Duodenal mucosa (tissue), 2 donors: Measurements from ENCODE around the gene SH3PXD2A.

ENCODE experiments used
- H3K27ac ChIP-seq: one replicate; pipeline ENCODE4 v1.7.0; 2013; ENCODE audit warnings: low read depth, low read length
- H3K27me3 ChIP-seq, 2 donors: one replicate each; pipeline ENCODE4 v1.7.0; 2013; ENCODE audit warnings: low read length in 2 of 2, control low read depth in 1 of 2; ENCODE audit not compliant: insufficient read depth in 2 of 2, control insufficient read depth in 1 of 2
- H3K36me3 ChIP-seq, 2 donors: one replicate each; pipeline ENCODE4 v1.7.0; 2013; ENCODE audit warnings: low read length in 2 of 2, control low read depth in 1 of 2; ENCODE audit not compliant: insufficient read depth in 2 of 2, control insufficient read depth in 1 of 2
- H3K4me1 ChIP-seq, 2 donors: one replicate each; pipeline ENCODE4 v1.7.0; 2013; ENCODE audit warnings: low read length in 2 of 2, control low read depth in 1 of 2; ENCODE audit not compliant: insufficient read depth in 2 of 2, control insufficient read depth in 1 of 2
- H3K4me3 ChIP-seq, 2 donors: one replicate each; pipeline ENCODE4 v1.7.0; 2013; ENCODE audit warnings: low read length in 2 of 2, low read depth in 1 of 2
- H3K9ac ChIP-seq, 2 donors: one replicate each; pipeline ENCODE4 v1.7.0; 2013; ENCODE audit warnings: low read length in 2 of 2, low read depth in 1 of 2
- H3K9me3 ChIP-seq, 2 donors: one replicate each; pipeline ENCODE4 v1.7.0; 2013; ENCODE audit warnings: low read length in 2 of 2, control low read depth in 1 of 2; ENCODE audit not compliant: control insufficient read depth in 1 of 2

Gene SH3PXD2A

DNA sequence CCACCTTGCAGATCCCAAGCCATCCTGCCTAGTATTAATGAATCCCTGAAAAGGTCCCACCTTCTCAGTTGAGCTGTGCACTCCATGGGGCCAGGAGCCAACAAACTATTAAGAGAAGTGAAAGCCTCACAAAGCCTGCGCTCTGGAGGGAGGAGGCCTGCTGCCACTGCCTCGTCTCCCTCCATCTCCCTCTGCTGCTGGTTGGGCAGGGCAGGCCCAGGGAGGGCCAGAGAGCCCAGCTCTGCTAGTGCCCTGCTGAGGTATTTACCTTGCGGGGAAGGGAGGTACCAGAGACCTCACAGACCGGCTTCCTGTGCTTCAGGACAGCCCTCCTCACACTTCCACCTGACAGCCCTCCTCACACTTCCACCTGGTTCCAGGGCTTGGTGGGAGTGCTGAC, 171.5 kb downstream of the SH3PXD2A start:
- no peak overlapping the region for H3K27ac ChIP-seq
- H3K9ac ChIP-seq: no peak overlapping the region
- H3K9me3 ChIP-seq: no peaks in the 10 kb centered on the region
- no peak overlapping the region for H3K4me3 ChIP-seq
- H3K27me3 ChIP-seq: no peaks in the 10 kb centered on the region
- H3K4me1 ChIP-seq: peaks cover 32% of the 10 kb centered on the region in 2 donors
- no peaks in the 10 kb centered on the region for H3K36me3 ChIP-seq

DNA sequence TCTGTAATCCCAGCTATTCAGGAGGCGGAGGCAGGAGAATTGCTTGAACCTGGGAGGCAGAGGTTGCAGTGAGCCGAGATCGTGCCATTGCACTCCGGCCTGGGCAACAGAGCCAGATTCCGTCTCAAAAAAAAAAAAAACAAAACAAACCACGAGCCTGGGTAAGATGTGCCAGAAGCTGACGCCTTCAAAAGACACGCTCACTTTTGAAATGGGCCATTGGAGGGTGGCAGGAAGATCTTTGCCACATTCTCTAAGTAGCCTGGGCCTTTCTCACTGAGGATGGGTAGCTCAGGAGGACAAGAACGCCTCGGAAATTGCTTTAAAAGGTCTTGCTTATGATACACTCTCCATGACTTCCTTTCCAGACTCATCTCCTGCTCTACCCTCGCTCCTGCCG, 172.7 kb downstream of the SH3PXD2A start:
- H3K27ac ChIP-seq: no peak overlapping the region

DNA sequence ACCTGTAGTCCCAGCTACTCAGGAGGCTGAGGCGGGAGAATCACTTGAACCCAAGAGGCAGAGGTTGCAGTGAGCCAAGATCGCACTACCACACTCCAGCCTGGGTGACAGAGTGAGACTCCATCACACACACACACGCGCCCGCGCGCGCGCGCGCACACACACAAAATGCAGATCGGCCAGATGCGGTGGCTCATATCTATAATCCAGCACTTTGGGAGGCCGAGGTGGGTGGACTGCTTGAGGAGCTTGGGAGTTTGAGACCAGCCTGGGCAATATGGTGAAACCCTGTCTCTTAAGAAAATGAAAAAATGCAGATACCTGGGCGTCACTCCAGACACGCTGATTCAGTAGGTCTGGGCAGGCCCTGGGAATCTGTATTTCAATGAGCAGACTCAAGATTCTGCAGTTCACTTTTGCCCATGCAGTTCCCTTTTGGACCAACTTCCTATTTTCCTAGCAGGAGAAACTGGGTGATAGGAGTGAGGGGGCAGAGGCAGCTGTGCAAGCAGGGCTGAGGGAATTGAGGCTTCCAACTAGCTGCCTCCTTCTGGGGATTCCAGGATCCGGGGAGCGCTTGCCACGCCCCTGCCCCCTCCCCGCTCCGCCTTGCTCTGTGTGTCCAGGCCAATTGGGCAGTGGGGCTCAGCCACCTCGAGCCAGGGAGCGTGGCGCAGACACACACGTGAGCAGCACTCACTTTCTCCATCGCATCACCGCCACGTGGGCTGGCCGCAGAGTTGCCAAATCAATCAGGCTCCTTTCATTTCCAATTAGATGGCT, 173.6 kb downstream of the SH3PXD2A start:
- no peaks in the 10 kb centered on the region for H3K27me3 ChIP-seq
- H3K27ac ChIP-seq: no peak overlapping the region
- no peaks in the 10 kb centered on the region for H3K36me3 ChIP-seq
- no peak overlapping the region for H3K4me3 ChIP-seq
- H3K9me3 ChIP-seq: no peaks in the 10 kb centered on the region
- no peak overlapping the region for H3K9ac ChIP-seq
- peaks cover 24 to 32% of the 10 kb centered on the region in 2 donors for H3K4me1 ChIP-seq

More for the DNA sequence above, 172.7 kb downstream of the SH3PXD2A start:
- Histone ChIP-seq H3K9ac (no peak overlapping the region), H3K4me1 (peaks cover 24 to 31% of the 10 kb centered on the region in 2 donors), H3K27me3 (no peaks in the 10 kb centered on the region), H3K4me3 (no peak overlapping the region), H3K9me3 (no peaks in the 10 kb centered on the region), H3K36me3 (no peaks in the 10 kb centered on the region)

DNA sequence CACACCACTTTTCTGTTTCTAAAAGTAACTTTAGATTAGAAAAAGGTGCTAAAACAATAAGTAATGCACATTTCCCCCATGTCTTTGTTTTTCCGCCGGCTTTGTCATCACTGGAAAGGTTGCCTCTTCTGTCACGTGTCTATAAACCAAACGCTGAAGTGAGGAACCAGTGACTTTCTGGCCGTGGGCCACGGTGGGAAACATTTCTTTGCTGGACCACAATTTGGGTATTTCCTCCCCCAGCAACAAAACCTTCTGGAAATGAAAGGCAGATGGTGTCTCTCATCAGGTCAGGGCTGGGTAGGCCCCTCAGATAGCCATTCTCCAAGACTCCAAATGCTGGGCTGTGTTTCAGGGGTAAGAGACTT, 174.5 kb downstream of the SH3PXD2A start:
- Histone ChIP-seq H3K36me3 (no peaks in the 10 kb centered on the region), H3K27ac (no peak overlapping the region), H3K9ac (no peak overlapping the region), H3K27me3 (no peaks in the 10 kb centered on the region), H3K4me1 (peaks cover 20 to 29% of the 10 kb centered on the region in 2 donors), H3K9me3 (no peaks in the 10 kb centered on the region), H3K4me3 (no peak overlapping the region)

DNA sequence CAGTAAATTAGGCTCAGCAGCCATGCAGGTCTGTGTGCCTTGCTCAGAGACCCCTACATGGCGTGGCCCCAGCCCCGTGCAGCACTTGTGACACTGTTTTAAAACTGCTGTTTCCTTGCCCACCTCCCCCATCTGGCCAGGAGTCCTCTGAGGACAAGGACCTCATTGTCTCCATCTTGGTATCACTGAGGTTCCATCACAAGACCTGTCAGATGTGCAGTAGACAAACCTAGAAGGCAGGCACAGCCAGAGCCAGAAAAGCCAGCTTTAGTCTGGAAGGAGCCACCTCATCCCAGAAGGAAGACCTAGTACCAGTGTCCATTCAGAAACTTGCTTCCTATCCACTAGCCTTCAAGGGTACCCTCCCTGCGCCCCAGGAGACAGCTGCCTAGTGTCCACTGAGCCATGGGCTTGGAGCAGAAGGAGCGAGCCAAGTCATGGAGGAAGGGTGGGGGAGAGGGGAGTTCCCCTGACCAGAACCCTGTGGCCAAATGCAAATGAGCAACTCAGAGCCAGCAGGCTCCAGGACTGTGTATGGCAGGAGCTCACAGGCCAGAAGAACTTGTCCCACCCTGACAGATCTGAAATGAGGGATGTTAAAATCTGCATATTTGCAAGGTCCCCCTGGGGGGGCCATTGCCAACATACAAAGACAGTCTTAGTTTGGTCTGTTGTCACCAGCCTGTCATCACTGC, 176.1 kb downstream of the SH3PXD2A start:
- no peak overlapping the region for H3K9ac ChIP-seq
- H3K4me1 ChIP-seq: peaks cover 14 to 24% of the 10 kb centered on the region in 2 donors
- H3K27ac ChIP-seq: no peak overlapping the region
- no peaks in the 10 kb centered on the region for H3K9me3 ChIP-seq
- H3K4me3 ChIP-seq: no peak overlapping the region
- no peaks in the 10 kb centered on the region for H3K36me3 ChIP-seq
- H3K27me3 ChIP-seq: no peaks in the 10 kb centered on the region

DNA sequence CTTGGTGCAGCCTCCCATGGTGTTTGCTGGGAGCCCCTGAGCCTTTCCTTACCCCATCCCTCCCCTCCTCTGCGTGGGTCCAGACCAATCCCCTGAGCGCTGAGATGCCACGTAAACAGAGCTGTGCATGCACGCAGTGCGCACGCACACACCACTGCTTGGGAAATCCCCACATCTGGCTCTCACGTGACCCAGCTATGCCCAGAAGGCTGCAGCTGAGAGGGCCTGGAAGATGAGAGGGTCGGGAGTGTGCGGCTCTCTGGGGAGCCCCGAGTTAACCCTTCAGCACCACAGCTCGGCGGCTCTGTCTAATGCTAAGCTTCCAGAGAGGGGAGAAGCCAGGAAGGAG, 177.2 kb downstream of the SH3PXD2A start:
- Histone ChIP-seq H3K27me3 (no peaks in the 10 kb centered on the region), H3K9ac (peak overlapping the region; percentile 63 to 70), H3K4me1 (peaks cover 14 to 24% of the 10 kb centered on the region in 2 donors), H3K27ac (peak overlapping the region; percentile 17), H3K36me3 (no peaks in the 10 kb centered on the region), H3K9me3 (no peaks in the 10 kb centered on the region), H3K4me3 (peak overlapping the region; percentile 51 to 58)

DNA sequence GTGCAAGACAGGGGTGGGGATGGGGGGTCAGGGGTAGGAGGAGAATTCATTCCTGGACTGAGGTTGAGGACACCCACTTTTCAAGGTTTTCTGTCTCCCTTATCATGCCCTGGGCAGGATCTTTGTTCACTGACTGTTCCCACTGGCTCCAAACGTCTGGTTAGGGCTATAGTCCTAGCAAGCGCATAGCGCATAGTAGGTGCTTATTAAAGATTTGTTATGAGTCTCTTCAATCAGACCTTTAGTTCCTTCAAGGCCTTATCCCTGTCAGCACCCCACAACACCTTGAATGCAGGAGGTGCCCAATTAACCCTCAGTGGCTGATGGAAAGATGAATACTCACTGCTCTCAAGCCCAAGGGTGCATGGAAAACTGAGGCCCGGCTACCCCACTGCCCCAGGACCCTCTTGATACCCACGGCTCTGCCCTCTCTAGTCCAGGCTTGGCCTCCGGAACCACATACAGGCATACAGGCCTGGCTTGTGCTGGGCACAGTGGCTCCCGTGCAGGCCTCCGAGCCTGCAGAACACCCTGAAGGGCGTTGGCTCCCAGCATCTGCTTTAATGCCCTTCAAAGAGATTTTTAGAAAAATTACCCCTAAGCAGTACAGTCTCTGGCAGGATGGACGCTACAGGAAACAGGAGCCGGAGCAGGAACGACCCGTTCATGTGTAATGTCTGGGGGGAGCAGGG, 177.7 kb downstream of the SH3PXD2A start:
- Histone ChIP-seq H3K9ac (peak overlapping the region; percentile 63 to 70), H3K4me3 (peak overlapping the region; percentile 51 to 58), H3K9me3 (no peaks in the 10 kb centered on the region), H3K27ac (peak overlapping the region; percentile 48), H3K4me1 (peaks cover 14 to 24% of the 10 kb centered on the region in 2 donors), H3K36me3 (peaks cover 0 to under 1% of the 10 kb centered on the region in 2 donors), H3K27me3 (no peaks in the 10 kb centered on the region)

DNA sequence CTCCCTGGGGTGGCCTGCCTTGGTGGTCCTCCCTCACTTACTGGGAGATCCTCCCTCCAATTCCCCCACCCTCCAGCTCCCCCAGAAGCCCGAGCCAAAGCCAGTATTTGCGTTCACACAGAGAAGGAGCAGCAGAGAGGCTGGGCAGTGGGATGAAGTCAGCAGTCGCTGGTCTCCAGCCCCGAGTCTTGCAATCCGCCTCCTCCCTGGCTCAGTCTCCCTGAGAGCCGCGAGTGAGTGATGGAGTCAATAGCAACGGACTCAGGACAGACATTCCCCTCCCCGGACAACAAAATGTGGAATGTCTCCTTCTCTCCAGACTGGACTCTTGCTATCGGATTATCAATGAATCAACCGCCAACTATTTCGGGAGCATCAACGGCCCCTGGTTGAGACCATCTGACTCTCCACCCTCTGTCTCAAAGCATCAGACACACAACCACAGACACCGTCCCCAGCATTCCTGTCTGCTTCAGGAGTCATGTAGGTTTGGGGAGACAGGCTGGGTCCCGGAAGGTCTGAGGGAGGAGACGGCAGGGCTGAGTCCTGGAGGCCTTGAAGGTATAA, 178.4 kb downstream of the SH3PXD2A start:
- H3K4me3 ChIP-seq: no peak overlapping the region
- no peaks in the 10 kb centered on the region for H3K9me3 ChIP-seq
- H3K4me1 ChIP-seq: peaks cover 14 to 24% of the 10 kb centered on the region in 2 donors
- no peaks in the 10 kb centered on the region for H3K27me3 ChIP-seq
- peaks cover 0 to 5% of the 10 kb centered on the region in 2 donors for H3K36me3 ChIP-seq
- no peak overlapping the region for H3K9ac ChIP-seq
- peak overlapping the region; percentile 63 for H3K27ac ChIP-seq

DNA sequence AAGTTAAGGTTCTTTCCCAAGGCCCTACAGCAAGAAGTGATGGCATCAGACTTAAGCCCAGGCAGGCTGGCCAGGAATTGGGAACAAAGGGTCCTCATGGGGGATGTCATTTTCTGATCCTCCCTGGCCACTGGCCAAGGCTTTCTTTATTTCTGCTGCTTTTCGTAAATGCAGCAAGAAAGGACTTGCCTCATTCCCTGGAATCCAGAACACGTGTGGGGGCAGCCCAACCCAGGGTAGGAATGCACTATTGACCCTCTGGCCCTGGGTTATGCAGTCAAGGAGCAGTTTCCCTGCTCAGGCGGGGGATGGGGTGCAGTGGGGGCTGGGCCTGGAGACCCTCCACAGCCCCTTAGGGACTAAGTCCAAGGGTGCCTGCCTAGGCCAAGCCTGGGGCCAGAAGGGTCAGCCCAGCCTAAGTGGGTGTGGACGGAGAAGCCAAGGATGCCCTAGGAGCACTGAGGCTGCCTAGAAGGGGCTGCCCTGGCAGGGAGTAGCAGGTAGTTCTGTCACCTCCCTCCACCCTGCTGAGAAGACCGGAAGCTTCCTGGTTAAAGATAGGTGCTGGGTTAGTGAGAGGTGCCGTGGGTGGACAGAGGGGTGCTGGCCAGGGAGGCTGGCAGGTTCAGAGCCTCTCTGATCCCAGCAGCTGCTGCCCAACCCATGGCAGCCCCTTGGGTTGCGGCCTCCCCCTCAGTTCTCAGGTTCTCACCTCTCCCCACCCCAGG, 179.2 kb downstream of the SH3PXD2A start:
- no peak overlapping the region for H3K9ac ChIP-seq
- H3K9me3 ChIP-seq: no peaks in the 10 kb centered on the region
- no peaks in the 10 kb centered on the region for H3K27me3 ChIP-seq
- no peak overlapping the region for H3K4me3 ChIP-seq
- H3K27ac ChIP-seq: peak overlapping the region; percentile 63
- peaks cover 0 to 5% of the 10 kb centered on the region in 2 donors for H3K36me3 ChIP-seq
- H3K4me1 ChIP-seq: peaks cover 14 to 24% of the 10 kb centered on the region in 2 donors
